Subcutaneous abdominal adipose tissue (tissue), 5 donors: ENCODE results near the gene PPP2R3B.

ENCODE experiments used
- H3K27ac ChIP-seq: one replicate; pipeline ENCODE4 v1.7.0; 2013; ENCODE audit warnings: low read depth, mild to moderate bottlenecking, inconsistent platforms, low read length, moderate library complexity
- H3K27me3 ChIP-seq, 5 donors: one replicate each; pipeline ENCODE4 v1.7.0; 2013; ENCODE audit warnings: low read length in 5 of 5, inconsistent platforms in 1 of 5; ENCODE audit not compliant: control insufficient read depth in 5 of 5, insufficient read depth in 4 of 5
- H3K36me3 ChIP-seq, 5 donors: one replicate each; pipeline ENCODE4 v1.7.0; 2013; ENCODE audit warnings: low read length in 5 of 5; ENCODE audit not compliant: control insufficient read depth in 5 of 5, insufficient read depth in 5 of 5
- H3K4me1 ChIP-seq, 5 donors: one replicate each; pipeline ENCODE4 v1.7.0; 2013; ENCODE audit warnings: low read length in 5 of 5, mild to moderate bottlenecking in 3 of 5, moderate library complexity in 1 of 5; ENCODE audit not compliant: control insufficient read depth in 5 of 5, insufficient read depth in 5 of 5
- H3K4me3 ChIP-seq, 5 donors: one replicate each; pipeline ENCODE4 v1.7.0; 2013; ENCODE audit warnings: low read length in 5 of 5, low read depth in 1 of 5
- H3K9ac ChIP-seq, 5 donors: one replicate each; pipeline ENCODE4 v1.7.0; 2013; ENCODE audit warnings: low read length in 5 of 5, mild to moderate bottlenecking in 4 of 5, moderate library complexity in 3 of 5
- H3K9me3 ChIP-seq, 5 donors: one replicate each; pipeline ENCODE4 v1.7.0; 2013; ENCODE audit warnings: low read length in 5 of 5; ENCODE audit not compliant: control insufficient read depth in 5 of 5
- donor health status: healthy.
- donor health status: healthy.
- donor health status: healthy.
- donor health status: healthy.
- donor health status: healthy.

The PPP2R3B gene

GRCh38 chrX:367349-367748, 19.4 kb downstream of the PPP2R3B start:
- Histone ChIP-seq H3K27ac (no peak overlapping the region), H3K9ac (no peak overlapping the region), H3K4me3 (no peak overlapping the region), H3K4me1 (peaks cover 0 to 5% (median 0%) of the 10 kb centered on the region in 5 donors), H3K36me3 (peaks cover 0 to 3% (median 0%) of the 10 kb centered on the region in 5 donors), H3K9me3 (no peaks in the 10 kb centered on the region), H3K27me3 (peaks cover 0 to 19% (median 2%) of the 10 kb centered on the region in 5 donors)

- Histone ChIP-seq H3K9ac (peak overlapping the region in 1 of 5 donors; percentile 77), H3K27me3 (peaks cover 0 to 5% (median 0%) of the 10 kb centered on the region in 5 donors), H3K27ac (no peak overlapping the region), H3K4me1 (peaks cover 0 to 5% (median 0%) of the 10 kb centered on the region in 5 donors), H3K36me3 (peaks cover 5 to 17% (median 13%) of the 10 kb centered on the region in 5 donors), H3K9me3 (peaks cover 0 to 22% (median 10%) of the 10 kb centered on the region in 5 donors), H3K4me3 (no peak overlapping the region)
These were observed 22.9 kb downstream of the PPP2R3B start for GRCh38 chrX:363621-364375.

- H3K4me1 ChIP-seq, result peaks cover 0 to 5% (median 0%) of the 10 kb centered on the region in 5 donors
- H3K9me3 ChIP-seq, result peaks cover 0 to 24% (median 10%) of the 10 kb centered on the region in 5 donors
- H3K27me3 ChIP-seq, result peaks cover 0 to 5% (median 0%) of the 10 kb centered on the region in 5 donors
- no peak overlapping the region for H3K4me3 ChIP-seq
- no peak overlapping the region for H3K27ac ChIP-seq
- H3K36me3 ChIP-seq, result peaks cover 5 to 21% (median 13%) of the 10 kb centered on the region in 5 donors
- H3K9ac ChIP-seq, result peak overlapping the region in 1 of 5 donors; percentile 77
These were observed 23.6 kb downstream of the PPP2R3B start for GRCh38 chrX:362937-363620.

GRCh38 chrX:362351-362750, 24.4 kb downstream of the PPP2R3B start:
- peaks cover 0 to 24% (median 10%) of the 10 kb centered on the region in 5 donors for H3K9me3 ChIP-seq
- peaks cover 0 to 5% (median 0%) of the 10 kb centered on the region in 5 donors for H3K27me3 ChIP-seq
- H3K9ac ChIP-seq, result no peak overlapping the region
- peaks cover 0 to 5% (median 0%) of the 10 kb centered on the region in 5 donors for H3K4me1 ChIP-seq
- no peak overlapping the region for H3K4me3 ChIP-seq
- H3K27ac ChIP-seq, result no peak overlapping the region
- H3K36me3 ChIP-seq, result peaks cover 5 to 23% (median 14%) of the 10 kb centered on the region in 5 donors

GRCh38 chrX:361231-362145, 25.2 kb downstream of the PPP2R3B start:
- no peak overlapping the region for H3K4me3 ChIP-seq
- H3K27ac ChIP-seq, result no peak overlapping the region
- peaks cover 5 to 23% (median 14%) of the 10 kb centered on the region in 5 donors for H3K36me3 ChIP-seq
- H3K9ac ChIP-seq, result no peak overlapping the region
- H3K9me3 ChIP-seq, result peaks cover 0 to 24% (median 10%) of the 10 kb centered on the region in 5 donors
- peaks cover 0 to 5% (median 0%) of the 10 kb centered on the region in 5 donors for H3K27me3 ChIP-seq
- peaks cover 0 to 5% (median 0%) of the 10 kb centered on the region in 5 donors for H3K4me1 ChIP-seq

GRCh38 chrX:360496-361150, 26.1 kb downstream of the PPP2R3B start:
- Histone ChIP-seq H3K4me1 (peaks cover 0 to 5% (median 0%) of the 10 kb centered on the region in 5 donors), H3K27me3 (peaks cover 0 to 5% (median 0%) of the 10 kb centered on the region in 5 donors), H3K9ac (no peak overlapping the region), H3K36me3 (peaks cover 5 to 27% (median 14%) of the 10 kb centered on the region in 5 donors), H3K4me3 (peak overlapping the region in 1 of 5 donors; percentile 16), H3K9me3 (peaks cover 0 to 24% (median 10%) of the 10 kb centered on the region in 5 donors), H3K27ac (no peak overlapping the region)

- Histone ChIP-seq H3K27ac (no peak overlapping the region), H3K27me3 (peaks cover 0 to 5% (median 0%) of the 10 kb centered on the region in 5 donors), H3K36me3 (peaks cover 5 to 24% (median 14%) of the 10 kb centered on the region in 5 donors), H3K9ac (no peak overlapping the region), H3K4me3 (no peak overlapping the region), H3K9me3 (peaks cover 0 to 24% (median 10%) of the 10 kb centered on the region in 5 donors), H3K4me1 (peaks cover 0 to 5% (median 0%) of the 10 kb centered on the region in 5 donors)
These were observed 28.0 kb downstream of the PPP2R3B start for GRCh38 chrX:358651-359143.

- H3K9me3 ChIP-seq, result peaks cover 0 to 24% (median 10%) of the 10 kb centered on the region in 5 donors
- no peaks in the 10 kb centered on the region for H3K4me1 ChIP-seq
- peaks cover 5 to 24% (median 14%) of the 10 kb centered on the region in 5 donors for H3K36me3 ChIP-seq
- H3K27me3 ChIP-seq, result no peaks in the 10 kb centered on the region
- H3K4me3 ChIP-seq, result no peak overlapping the region
- no peak overlapping the region for H3K27ac ChIP-seq
- H3K9ac ChIP-seq, result no peak overlapping the region
These were observed 28.8 kb downstream of the PPP2R3B start for GRCh38 chrX:357693-358471.
